ENCODE results near the gene OR52J3.

GRCh38 chr11:5036669-5037068 is 9.7 kb upstream of the OR52J3 start:
- TF ChIP-seq POLR2AphosphoS5 (IDR thresholded peaks at IDR 0.05; ENCODE audit: borderline replicate concordance, low read depth, low read length) (no peak), EZH2 (IDR thresholded peaks at IDR 0.05) (no peak)

All from SK-N-MC (cell line).